ENCODE measurements around the gene PDPK1.
"Not testable (repeated sequence)": the region's sequence is repeated elsewhere in the genome, so short reads cannot be mapped to it uniquely, and the experiment has no call there.

The PDPK1 gene

GRCh38 chr16:2526135-2526534 is 11.7 kb upstream of the PDPK1 start:
- DNase-seq = no peak

DNA sequence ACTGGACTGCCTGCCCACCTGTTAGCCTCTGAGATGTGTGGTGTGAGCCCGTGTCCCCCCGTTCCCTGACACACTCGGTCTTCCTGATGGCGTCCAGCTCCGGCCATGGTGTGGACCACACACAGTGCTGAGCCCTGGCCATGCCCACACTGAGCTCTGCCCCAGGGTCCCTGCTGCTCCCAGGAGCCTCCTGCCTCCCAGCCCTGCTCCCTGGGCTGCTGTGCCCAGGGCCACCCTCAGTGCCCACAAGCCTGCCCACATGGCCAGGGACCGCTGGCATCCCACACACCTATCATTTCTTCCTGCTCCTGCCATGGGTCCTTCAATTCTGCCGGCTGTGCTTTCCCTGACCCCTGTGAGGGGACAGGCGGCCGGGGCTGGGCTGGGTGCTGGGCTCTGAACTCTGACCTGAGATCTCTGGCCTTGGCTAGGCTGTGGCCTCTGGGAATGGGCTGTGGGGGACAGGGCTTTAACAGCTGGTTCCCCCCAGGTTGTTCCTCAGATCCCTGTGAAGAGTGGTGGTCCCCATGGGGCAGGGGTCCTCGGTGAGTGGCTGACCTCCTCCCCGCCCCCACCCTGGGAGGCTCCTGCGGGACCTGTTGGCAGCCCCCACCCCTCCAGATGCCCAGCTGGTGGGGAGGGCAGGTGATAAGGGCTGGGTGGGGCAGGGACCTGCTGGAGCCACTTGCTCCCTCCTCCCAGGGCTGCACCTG is 10.6 kb upstream of the PDPK1 start:
- no peak for DNase-seq

- DNase-seq = no peak
These were observed 10.1 kb upstream of the PDPK1 start for GRCh38 chr16:2527784-2528100.

DNA sequence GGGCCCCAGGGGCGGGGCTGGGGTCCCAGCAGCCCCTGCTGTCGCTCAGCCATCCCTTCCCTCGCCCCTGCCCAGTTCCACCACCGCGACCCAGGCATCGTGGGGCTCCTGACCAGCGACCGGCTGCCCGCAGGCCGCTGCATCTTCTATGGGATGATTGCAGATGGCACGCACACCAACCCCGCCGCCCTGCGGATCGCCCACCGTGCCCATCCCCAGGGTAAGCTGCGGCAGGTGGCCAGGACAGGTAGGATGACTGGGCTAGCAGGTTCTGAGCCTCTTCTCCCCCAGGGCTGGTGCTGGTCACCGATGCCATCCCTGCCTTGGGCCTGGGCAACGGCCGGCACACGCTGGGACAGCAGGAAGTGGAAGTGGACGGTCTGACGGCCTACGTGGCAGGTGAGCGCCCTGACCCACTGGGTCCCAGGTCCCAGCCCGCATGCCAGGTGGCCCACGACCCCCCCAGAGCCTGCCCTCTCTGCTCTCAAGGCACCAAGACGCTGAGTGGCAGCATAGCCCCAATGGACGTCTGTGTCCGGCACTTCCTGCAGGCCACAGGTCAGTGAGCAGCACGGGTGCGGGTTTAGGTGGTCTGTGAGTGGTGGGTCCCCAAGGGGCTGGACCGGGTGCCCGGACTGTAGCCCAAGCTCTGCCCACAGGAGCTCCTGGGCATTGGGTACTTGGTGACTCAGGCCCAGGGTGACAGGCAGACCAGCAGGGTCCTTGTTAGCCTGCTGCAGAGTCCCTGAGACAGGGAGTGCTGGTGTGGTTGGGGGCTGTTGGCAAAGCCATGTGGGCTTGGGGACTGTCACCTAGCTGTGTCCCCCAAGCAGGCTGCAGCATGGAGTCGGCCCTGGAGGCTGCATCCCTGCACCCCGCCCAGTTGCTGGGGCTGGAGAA is 9.4 kb upstream of the PDPK1 start:
- no peak for DNase-seq

DNA sequence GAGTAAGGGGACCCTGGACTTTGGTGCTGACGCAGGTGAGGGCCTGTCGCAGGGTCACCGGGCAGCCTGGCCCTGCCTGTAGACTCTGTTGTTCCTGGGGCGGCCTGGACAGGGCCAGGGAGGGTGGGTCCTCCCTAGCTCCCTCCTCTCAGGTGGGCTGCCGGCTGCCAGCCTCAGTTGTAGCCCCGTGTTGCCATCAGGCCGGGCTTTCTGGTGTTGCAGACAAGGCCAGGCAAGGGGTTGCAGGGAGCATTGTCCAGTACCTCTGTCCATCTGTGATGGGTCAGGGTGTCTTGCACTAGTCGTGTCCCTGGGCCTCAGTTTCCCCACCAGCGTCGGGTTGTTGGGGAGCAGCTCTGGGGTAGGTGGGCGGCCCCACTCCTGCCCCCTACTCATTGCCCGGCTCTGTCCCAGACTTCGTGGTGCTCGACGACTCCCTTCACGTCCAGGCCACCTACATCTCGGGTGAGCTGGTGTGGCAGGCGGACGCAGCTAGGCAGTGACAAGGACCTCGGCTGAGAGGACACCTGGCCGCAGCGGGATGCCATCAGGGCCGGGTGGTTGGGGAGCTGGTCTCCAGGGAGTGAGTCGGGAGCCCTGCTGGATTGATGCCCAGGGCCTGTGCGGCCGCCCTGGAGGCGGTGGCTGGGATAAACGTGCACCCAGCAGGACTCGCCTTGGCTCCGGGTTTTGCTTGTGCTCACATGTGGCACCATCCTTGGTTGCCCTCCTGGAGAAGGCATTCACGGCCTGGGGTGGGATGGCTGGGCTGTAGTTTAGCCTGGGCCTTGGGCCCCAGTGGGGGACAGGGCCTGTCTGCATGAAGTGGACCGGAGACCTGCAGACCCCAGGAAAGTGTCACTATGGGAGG is 8.5 kb upstream of the PDPK1 start:
- no peak for DNase-seq

- no peak for DNase-seq
These were observed 7.7 kb upstream of the PDPK1 start for GRCh38 chr16:2529961-2530628.

GRCh38 chr16:2530629-2531318 is 7.0 kb upstream of the PDPK1 start:
- no peak for DNase-seq

DNA sequence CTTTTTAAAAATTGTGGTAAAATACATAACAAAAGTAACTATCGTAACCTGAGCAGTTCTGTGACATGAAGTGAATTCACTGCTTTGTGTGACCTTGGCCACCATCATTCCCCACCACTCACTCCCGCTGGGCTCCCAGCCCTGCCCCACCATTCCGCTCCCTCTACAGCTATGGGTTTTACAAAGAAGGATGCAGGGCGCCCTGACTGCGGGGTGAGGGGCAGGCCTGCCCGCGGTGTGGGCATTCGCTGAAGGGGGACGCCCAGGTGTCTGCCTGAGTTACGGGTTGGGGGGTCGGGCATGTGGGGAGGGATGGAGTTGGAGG is 6.5 kb upstream of the PDPK1 start, which contains the start of gene CEMP1:
Gene CEMP1 (minus strand): TSS at position 38 of the 325 bp plus-strand sequence. CDS start 335 bp downstream, outside the sequence.
- DNase-seq = no peak

GRCh38 chr16:2531696-2532493 is 5.9 kb upstream of the PDPK1 start:
- peak; percentile 97 for DNase-seq

GRCh38 chr16:2532494-2533141 is 5.2 kb upstream of the PDPK1 start:
- DNase-seq = peak; percentile 72 to 77

DNA sequence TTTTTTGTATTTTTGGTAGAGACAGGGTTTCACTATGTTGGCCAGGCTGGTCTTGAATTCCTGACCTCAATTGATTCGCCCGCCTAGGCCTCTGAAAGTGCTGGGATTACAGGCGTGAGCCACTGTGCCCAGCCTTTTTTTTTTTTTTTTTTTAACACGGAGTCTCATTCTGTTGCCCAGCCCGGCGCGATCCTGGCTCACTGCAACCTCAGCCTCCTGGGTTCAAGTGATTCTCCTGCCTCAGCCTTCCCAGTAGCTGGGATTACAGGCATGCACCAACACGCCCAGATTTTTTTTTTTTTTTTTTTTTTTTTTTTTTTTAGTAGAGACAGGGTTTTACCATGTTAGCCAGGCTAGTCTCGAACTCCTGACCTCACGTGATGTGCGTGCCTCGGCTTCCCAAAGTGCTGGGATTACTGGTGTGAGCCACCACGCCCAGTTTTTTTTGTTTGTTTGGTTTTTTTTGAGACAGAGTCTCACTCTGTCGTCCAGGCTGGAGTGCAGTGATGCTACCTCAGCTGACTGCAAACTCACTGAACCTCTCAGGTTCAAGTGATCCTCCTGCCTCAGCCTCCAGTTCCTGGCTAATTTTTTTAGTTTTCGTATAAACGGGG is 4.6 kb upstream of the PDPK1 start:
- not testable (repeated sequence) for DNase-seq

GRCh38 chr16:2533912-2534311 is 3.9 kb upstream of the PDPK1 start:
- DNase-seq = no peak

GRCh38 chr16:2534335-2534734 is 3.5 kb upstream of the PDPK1 start:
- DNase-seq = not testable (repeated sequence)

DNA sequence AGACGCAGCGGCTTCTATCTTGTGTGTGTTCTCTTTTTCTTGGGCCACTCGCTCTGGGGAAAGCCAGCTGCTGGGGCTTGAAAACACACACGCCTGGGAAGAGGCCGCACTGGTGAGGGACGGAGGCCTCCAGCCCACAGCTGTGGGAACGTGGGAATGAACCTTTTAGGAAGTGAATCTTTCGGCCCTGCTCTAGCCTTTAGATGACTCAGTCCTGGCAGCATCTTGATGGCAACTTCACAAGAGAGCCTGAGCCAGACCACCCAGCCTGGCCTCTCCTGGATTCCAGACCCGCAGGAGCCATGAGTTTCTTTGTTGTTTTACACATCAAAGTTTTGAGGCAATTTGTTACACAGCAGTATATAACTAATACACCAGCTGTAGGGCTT is 2.2 kb upstream of the PDPK1 start:
- DNase-seq = peak in 1 of 2 donors; percentile 26

DNA sequence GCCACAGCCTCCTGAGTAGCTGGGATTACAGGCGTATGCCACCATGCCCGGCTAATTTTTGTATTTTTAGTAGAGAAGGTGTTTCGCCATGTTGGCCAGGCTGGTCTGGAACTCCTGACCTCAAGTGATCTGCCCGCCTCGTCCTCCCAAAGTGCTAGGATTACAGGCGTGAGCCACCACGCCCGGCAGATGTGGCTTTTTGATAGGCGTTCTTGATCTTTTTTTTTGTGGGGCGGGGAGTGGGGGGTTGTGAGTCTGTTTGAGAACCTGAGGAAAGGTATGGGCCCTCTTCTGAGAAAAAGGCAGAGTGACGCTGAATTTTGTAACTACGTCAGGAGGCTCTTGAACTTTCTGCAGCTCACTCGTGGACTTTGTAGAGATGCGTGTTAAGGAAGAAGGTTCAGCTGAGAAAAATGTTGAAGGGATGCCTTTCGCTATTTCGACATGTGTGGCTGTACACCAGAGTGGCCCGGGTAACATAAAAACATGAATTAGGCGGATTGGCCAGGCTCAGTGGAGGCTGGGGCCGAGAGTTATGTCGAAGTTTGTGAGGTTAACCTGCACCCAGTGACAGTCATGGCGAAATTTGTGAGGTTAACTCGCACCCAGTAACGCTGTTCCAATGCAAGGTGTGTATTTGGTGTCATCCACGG is 1.5 kb downstream of the PDPK1 start:
- DNase-seq = not testable (repeated sequence)

GRCh38 chr16:2539845-2540458 is 2.1 kb downstream of the PDPK1 start:
- DNase-seq = peak in 1 of 2 donors; percentile 54

DNA sequence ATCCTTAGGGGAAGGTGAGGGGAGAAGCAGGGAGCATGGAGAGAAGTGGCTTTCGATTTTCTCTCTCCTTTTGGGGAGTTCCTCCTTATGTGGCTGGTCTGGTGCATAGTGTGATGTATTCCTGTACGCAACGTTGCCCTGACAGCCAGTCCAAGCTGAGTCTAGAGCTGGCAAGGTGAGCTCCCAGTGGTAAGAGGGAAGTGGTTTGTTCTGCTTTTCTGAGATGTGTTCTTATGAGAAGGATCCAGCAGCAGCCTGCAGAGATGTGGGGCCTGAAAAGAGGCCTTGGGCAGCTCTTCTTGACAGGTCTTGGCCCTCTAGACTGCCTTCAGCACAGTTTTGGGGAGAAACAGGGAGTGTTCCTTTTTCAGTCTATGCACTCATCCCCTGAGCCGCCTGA is 3.1 kb downstream of the PDPK1 start:
- DNase-seq = peak in 1 of 2 donors; percentile 30

DNA sequence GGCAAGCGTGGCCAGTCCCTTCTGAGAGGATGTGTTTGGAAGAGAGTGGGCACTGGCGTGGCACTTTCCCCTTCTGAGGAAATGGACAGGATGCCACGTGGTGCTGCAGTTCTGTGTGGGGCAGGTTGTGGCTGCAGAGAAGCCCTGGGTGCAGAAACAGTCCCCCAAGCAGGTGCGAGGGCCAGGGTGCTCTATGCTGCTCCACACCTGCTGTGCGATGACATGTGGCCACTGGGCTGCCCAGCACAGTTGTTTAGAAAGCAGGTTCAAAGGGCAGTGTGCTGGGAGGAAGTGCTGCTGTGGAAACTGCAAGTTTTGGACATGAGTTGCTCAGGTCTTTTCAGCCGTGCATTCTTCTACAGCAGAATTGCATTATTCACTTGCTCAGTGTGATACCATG is 3.6 kb downstream of the PDPK1 start:
- DNase-seq = not testable (repeated sequence)

GRCh38 chr16:2543771-2544170 is 6.0 kb downstream of the PDPK1 start:
- DNase-seq = not testable (repeated sequence)
